Activated naive CD4-positive, alpha-beta T cell treated with anti-CD3 and anti-CD28 coated beads for 36 hours (primary cell): ENCODE results near the gene COL23A1. TPM values are rescaled to one million over a fixed set of nuclear protein-coding genes. Genes with fewer than 3 reads are reported as not detected.
"Not testable (repeated sequence)": the region's sequence is repeated elsewhere in the genome, so short reads cannot be mapped to it uniquely, and the experiment has no call there.

Experiments
- CTCF ChIA-PET: fragments of 350-600 bp; sonication (Branson Sonifier 250); formaldehyde crosslinking; loops from one replicate; lab custom pipeline; 2021; ENCODE audit warnings: antibody characterized with exemption; lab: Charles Lee
- DNase-seq: peaks from one replicate; pipeline ENCODE4 v3.0.0-alpha.2; 2020
- H3K27ac Mint-ChIP-seq: one replicate; pipeline ENCODE4 v1.8.0; 2021; ENCODE audit warnings: mild to moderate bottlenecking, mixed read lengths
- H3K27me3 Mint-ChIP-seq: one replicate; pipeline ENCODE4 v1.8.0; 2021; ENCODE audit warnings: low read depth, mixed read lengths
- H3K36me3 Mint-ChIP-seq: one replicate; pipeline ENCODE4 v1.8.0; 2021; ENCODE audit warnings: low read depth, mixed read lengths
- H3K4me1 Mint-ChIP-seq: one replicate; pipeline ENCODE4 v1.8.0; 2021; ENCODE audit warnings: low read depth, mixed read lengths
- H3K4me3 Mint-ChIP-seq: one replicate; pipeline ENCODE4 v1.8.0; 2021; ENCODE audit warnings: mild to moderate bottlenecking, moderate library complexity, mixed read lengths
- H3K9me3 Mint-ChIP-seq: one replicate; pipeline ENCODE4 v1.8.0; 2021; ENCODE audit warnings: mixed read lengths
- intact Hi-C: fragments of 100-400 bp; cut with micrococcal nuclease; formaldehyde crosslinking; loops from one replicate; pipeline ENCODE4 v1.15.1; 2023
- total RNA-seq, 2 experiments: library from RNA; stranded (reverse); gene quantifications; one replicate each; pipeline ENCODE4 v1.2.3, GENCODE V29; 2021

Gene COL23A1
- total RNA-seq, 2 experiments from 2014 or later, result 0.07 TPM; not detected in 1

GRCh38 chr5:178240766-178241165 is 349.4 kb downstream of the COL23A1 start:
- H3K4me3 Mint-ChIP-seq, result peak overlapping the region; percentile 42
- CTCF ChIA-PET, result interaction anchor here (0.9 kb wide), 1 partner anchor 10 kb away, joined by 3 read pairs; no protein-coding TSS in a partner anchor
- no peaks in the 10 kb centered on the region for H3K9me3 Mint-ChIP-seq
- H3K27ac Mint-ChIP-seq, result peak overlapping the region; percentile 68
- H3K27me3 Mint-ChIP-seq, result no peaks in the 10 kb centered on the region
- H3K4me1 Mint-ChIP-seq, result peaks cover 42% of the 10 kb centered on the region
- no peaks in the 10 kb centered on the region for H3K36me3 Mint-ChIP-seq
- intact Hi-C loops, result no loop called here
- no peak for DNase-seq

DNA sequence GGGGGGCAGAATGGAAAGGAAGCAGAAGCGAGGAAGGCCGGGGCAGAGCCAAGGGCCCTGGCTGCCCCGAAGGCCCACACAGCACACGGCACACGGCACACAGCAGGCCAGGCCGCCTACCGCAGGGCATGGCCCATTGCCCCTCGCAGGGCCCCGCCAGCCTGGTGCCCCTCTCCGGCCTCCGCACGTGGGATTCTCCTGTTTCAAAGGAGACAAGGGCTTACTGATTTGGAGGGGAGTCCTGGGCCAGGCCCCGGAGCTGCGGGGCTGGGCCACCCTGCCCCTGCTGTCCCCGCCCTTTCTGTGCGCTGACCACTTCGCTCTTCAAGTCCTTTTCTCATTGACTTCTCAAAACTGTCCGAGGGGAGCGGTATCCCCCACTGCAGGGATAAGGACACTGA is 349.9 kb downstream of the COL23A1 start:
- H3K36me3 Mint-ChIP-seq, result no peaks in the 10 kb centered on the region
- intact Hi-C loops, result no loop called here
- peak overlapping the region; percentile 85 for H3K27ac Mint-ChIP-seq
- H3K4me1 Mint-ChIP-seq, result peaks cover 42% of the 10 kb centered on the region
- H3K9me3 Mint-ChIP-seq, result no peaks in the 10 kb centered on the region
- no peaks in the 10 kb centered on the region for H3K27me3 Mint-ChIP-seq
- DNase-seq, result no peak
- H3K4me3 Mint-ChIP-seq, result no peak overlapping the region
- CTCF ChIA-PET, result interaction anchor here (0.9 kb wide), 1 partner anchor 11 kb away, joined by 3 read pairs; no protein-coding TSS in a partner anchor

GRCh38 chr5:178239626-178240301 is 350.4 kb downstream of the COL23A1 start:
- H3K36me3 Mint-ChIP-seq, CTCF ChIA-PET, H3K9me3 Mint-ChIP-seq, H3K27me3 Mint-ChIP-seq: not testable (repeated sequence)
- peak; percentile 47 for DNase-seq
- H3K27ac Mint-ChIP-seq, result peak overlapping the region; percentile 85
- intact Hi-C loops, result loop anchor here (10.0 kb wide), 1 partner anchor 905 kb away; no protein-coding TSS in a partner anchor
- H3K4me1 Mint-ChIP-seq, result peaks cover 44% of the 10 kb centered on the region
- peak overlapping the region; percentile 4 for H3K4me3 Mint-ChIP-seq

- CTCF ChIA-PET, result interaction anchor here (1.0 kb wide), 1 partner anchor 907 kb away, joined by 4 read pairs; no protein-coding TSS in a partner anchor
- Mint-ChIP-seq H3K27ac (peak overlapping the region; percentile 91), H3K4me3 (no peak overlapping the region), H3K36me3 (no peaks in the 10 kb centered on the region), H3K4me1 (peaks cover 45% of the 10 kb centered on the region), H3K27me3 (no peaks in the 10 kb centered on the region), H3K9me3 (no peaks in the 10 kb centered on the region)
- DNase-seq, result peak; percentile 55
- intact Hi-C loops, result loop anchor here (10.0 kb wide), 1 partner anchor 906 kb away; no protein-coding TSS in a partner anchor
These were observed 351.2 kb downstream of the COL23A1 start for GRCh38 chr5:178238711-178239592.

DNA sequence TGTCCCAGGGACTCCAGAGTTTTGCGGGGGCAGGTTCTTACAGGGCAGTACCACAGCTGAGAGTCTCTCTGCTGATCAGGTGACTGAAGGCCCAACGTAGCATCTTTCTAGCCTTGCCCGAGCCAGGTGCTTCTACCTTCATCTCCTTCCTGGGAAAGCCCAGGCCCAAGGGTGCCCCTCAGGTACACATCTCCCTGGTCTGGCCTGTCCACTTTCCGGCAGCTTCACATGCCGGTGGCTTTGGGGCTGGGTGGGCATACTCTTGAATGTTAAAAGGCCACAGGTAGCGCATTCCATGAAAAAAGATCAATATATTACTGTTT is 351.9 kb downstream of the COL23A1 start:
- Mint-ChIP-seq H3K9me3 (no peaks in the 10 kb centered on the region), H3K36me3 (no peaks in the 10 kb centered on the region), H3K27ac (peak overlapping the region; percentile 91), H3K27me3 (no peaks in the 10 kb centered on the region), H3K4me3 (no peak overlapping the region), H3K4me1 (peaks cover 45% of the 10 kb centered on the region)
- intact Hi-C loops, result loop anchor here (10.0 kb wide), 1 partner anchor 907 kb away; no protein-coding TSS in a partner anchor
- CTCF ChIA-PET, result interaction anchor here (0.6 to 1.0 kb wide), 3 partner anchors 13 to 908 kb away, joined by 3 to 4 read pairs (median 4); no protein-coding TSS in a partner anchor
- DNase-seq, result no peak

GRCh38 chr5:178237431-178238312 is 352.5 kb downstream of the COL23A1 start:
- CTCF ChIA-PET, result interaction anchor here (0.6 to 1.0 kb wide), 4 partner anchors 14 to 909 kb away, joined by 3 to 4 read pairs (median 4); no protein-coding TSS in a partner anchor
- Mint-ChIP-seq H3K4me3 (no peak overlapping the region), H3K9me3 (no peaks in the 10 kb centered on the region), H3K27me3 (no peaks in the 10 kb centered on the region), H3K4me1 (peaks cover 48% of the 10 kb centered on the region), H3K36me3 (no peaks in the 10 kb centered on the region), H3K27ac (peak overlapping the region; percentile 91)
- intact Hi-C loops, result loop anchor here (10.0 kb wide), 1 partner anchor 907 kb away; no protein-coding TSS in a partner anchor
- DNase-seq, result no peak

DNA sequence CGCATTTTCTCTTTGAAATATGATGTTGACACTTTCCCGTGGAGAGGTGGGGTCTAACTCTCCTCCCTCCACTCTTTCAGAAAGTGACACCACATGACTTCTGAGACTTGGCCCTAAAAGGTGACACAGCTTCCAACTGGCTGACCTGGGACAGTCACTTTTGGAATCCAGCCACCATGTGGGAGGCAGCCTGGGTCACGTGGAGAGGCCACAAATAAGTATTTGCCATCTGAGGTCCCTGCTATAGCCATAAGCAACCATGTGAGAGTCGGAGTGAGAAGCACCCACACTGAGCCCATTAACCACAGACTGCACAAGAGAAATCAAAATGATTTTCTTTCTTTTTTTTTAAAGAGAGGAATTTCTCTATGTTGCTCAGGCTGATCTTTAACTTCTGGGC is 353.5 kb downstream of the COL23A1 start:
- Mint-ChIP-seq H3K27ac (no peak overlapping the region), H3K4me1 (peaks cover 48% of the 10 kb centered on the region), H3K27me3 (no peaks in the 10 kb centered on the region), H3K4me3 (no peak overlapping the region), H3K9me3 (no peaks in the 10 kb centered on the region), H3K36me3 (peaks cover 3% of the 10 kb centered on the region)
- CTCF ChIA-PET, result interaction anchor here (0.9 kb wide), 1 partner anchor 44 kb away, joined by 4 read pairs; no protein-coding TSS in a partner anchor
- DNase-seq, result no peak
- intact Hi-C loops, result loop anchor here (10.0 kb wide), 1 partner anchor 908 kb away; no protein-coding TSS in a partner anchor

DNA sequence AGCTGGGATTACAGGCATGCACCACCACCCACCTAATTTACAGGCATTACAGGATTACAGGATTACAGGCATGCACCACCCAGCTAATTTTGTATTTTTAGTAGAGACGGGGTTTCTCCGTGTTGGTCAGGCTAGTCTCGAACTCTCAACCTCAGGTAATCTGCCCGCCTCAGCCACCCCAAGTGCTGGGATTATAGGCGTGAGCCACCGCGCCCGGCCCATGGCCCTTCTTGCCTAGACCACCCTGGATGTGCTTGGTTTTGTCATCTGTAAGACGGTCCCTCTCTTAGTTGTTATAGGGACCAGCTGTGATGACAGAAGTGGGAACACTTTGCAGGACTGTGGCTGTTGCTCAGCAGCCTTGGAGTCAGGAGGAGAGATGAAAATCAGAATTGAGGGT is 354.1 kb downstream of the COL23A1 start:
- peaks cover 8% of the 10 kb centered on the region for H3K36me3 Mint-ChIP-seq
- H3K4me1 Mint-ChIP-seq, result peaks cover 52% of the 10 kb centered on the region
- no peaks in the 10 kb centered on the region for H3K27me3 Mint-ChIP-seq
- no peak for DNase-seq
- no peak overlapping the region for H3K27ac Mint-ChIP-seq
- intact Hi-C loops, result loop anchor here (10.0 kb wide), 1 partner anchor 909 kb away; no protein-coding TSS in a partner anchor
- H3K9me3 Mint-ChIP-seq, result no peaks in the 10 kb centered on the region
- H3K4me3 Mint-ChIP-seq, result no peak overlapping the region
- CTCF ChIA-PET, result interaction anchor here (0.7 to 1.6 kb wide), 3 partner anchors 15 to 45 kb away, joined by 4 to 7 read pairs (median 4); no protein-coding TSS in a partner anchor

DNA sequence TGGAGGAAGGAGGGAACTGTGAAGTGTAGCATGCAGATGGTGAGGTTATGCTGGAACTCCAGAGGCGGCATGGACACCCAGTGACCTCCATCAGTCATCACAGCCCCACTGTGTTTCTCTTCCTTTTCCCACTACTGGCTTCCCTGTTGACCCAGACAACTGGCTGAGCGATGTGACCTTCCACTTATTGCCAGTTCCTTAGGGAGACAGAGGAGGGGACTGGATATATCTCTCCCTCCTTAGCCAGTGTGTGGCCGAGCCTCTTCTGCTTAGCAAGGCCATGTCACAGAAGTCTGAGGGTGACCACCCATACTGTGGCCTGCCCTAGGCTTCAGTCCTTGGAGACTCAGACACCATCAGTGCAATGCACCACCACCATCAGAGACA is 354.6 kb downstream of the COL23A1 start:
- no peak for DNase-seq
- Mint-ChIP-seq H3K4me1 (peaks cover 52% of the 10 kb centered on the region), H3K27me3 (no peaks in the 10 kb centered on the region), H3K4me3 (no peak overlapping the region), H3K9me3 (no peaks in the 10 kb centered on the region), H3K27ac (no peak overlapping the region), H3K36me3 (peaks cover 14% of the 10 kb centered on the region)
- intact Hi-C loops, result loop anchor here (1.0 to 10.0 kb wide), 2 partner anchors 316 to 909 kb away; no protein-coding TSS in a partner anchor
- CTCF ChIA-PET, result interaction anchor here (0.7 to 1.6 kb wide), 6 partner anchors 10 to 42 kb away, joined by 3 to 8 read pairs (median 6); no protein-coding TSS in a partner anchor

DNA sequence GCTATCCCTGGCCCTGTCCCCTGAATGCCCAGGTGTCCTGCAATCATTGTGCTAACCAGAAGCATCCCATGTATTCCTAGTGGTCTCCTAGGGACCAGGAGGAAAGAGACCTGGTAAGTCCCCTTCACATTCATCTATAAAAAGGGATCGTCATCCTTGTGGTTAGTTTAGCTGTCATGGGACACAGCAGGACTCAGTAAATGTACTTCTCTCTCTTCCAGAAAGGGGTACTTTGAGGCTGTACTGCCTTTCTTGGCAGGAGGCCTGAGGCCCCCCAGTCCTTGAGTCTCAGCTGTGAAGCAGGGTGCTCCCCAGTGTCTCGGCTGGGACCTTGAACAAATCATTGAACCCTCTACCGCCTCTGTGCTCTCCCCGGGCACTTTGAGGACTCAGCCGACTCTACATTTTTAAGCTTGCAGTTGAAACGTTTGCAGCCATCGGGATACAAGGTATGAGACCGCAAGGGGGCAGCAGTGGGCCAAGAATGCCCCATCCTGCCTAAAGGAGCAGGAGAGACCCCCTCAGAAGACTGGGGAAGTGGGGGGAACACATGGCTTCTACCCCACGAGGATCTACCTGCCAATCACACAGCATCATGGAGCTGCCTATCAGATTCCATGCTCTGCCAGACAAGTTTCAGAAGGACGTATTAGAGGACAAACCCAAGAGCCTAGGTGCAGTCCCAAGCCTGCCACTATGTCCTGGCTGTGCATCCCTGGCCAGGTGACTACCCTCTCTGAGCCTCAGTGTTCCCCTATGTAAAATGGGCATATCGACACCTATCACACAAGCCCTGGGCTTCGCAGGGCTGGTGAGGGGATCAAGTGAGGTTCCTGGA is 355.2 kb downstream of the COL23A1 start:
- H3K27me3 Mint-ChIP-seq, result no peaks in the 10 kb centered on the region
- H3K27ac Mint-ChIP-seq, result no peak overlapping the region
- H3K4me1 Mint-ChIP-seq, result peaks cover 55% of the 10 kb centered on the region
- no peaks in the 10 kb centered on the region for H3K9me3 Mint-ChIP-seq
- CTCF ChIA-PET, result interaction anchor here (0.6 to 1.6 kb wide), 9 partner anchors 9 to 178 kb away, joined by 3 to 8 read pairs (median 4); partner anchors contain the start of gene HNRNPAB
- DNase-seq, result peak; percentile 89
- H3K36me3 Mint-ChIP-seq, result peaks cover 19% of the 10 kb centered on the region
- intact Hi-C loops, result loop anchor here (1.0 to 10.0 kb wide), 3 partner anchors 316 to 910 kb away; partner anchors contain the start of gene ZNF354A
- H3K4me3 Mint-ChIP-seq, result no peak overlapping the region
